ENCODE results near the gene OR11A1. TPM values are rescaled to one million over a fixed set of nuclear protein-coding genes. Genes with fewer than 3 reads are reported as not detected.

The OR11A1 gene
- total RNA-seq = not detected in 2 replicates

DNA sequence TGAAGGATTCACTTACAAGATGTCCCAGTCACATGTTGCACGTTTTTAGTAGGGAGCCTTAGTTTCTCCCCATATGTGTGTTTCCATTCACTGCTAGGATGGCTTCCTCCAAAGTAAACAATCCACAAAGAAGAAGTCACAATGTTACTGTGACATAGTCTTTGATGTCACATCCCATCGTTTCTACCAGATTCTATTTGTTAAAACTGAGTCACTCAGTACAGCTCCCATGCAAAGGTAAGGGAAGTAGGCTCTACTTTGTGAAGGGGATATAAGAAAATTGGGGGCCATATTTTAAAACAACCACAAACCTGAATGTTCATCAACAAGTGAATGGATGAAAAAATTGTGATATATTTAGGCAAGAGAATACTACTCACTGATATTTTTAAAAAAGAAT is at the start of gene OR11A1, which contains the start of gene OR2H1:
Gene OR11A1 (minus strand): TSS at position 101 of the 400 bp plus-strand sequence. CDS start 29,430 bp downstream, outside the sequence.
Gene OR2H1 (plus strand): TSS at position 185 of the 400 bp plus-strand sequence. CDS start 4,615 bp downstream, outside the sequence.

GRCh38 chr6:29487660-29488059 is 30.8 kb upstream of the OR11A1 start, which contains the start of gene MAS1L:
Gene MAS1L, minus strand, starts transcription at chr6:29487956. Its CDS starts 54 bp downstream, at chr6:29487902.

GRCh38 chr6:29439006-29439405 is 17.9 kb downstream of the OR11A1 start, which contains the start of gene OR10C1:
Gene OR10C1, plus strand, starts transcription at chr6:29439306. Its CDS starts 710 bp downstream, at chr6:29440016.

DNA sequence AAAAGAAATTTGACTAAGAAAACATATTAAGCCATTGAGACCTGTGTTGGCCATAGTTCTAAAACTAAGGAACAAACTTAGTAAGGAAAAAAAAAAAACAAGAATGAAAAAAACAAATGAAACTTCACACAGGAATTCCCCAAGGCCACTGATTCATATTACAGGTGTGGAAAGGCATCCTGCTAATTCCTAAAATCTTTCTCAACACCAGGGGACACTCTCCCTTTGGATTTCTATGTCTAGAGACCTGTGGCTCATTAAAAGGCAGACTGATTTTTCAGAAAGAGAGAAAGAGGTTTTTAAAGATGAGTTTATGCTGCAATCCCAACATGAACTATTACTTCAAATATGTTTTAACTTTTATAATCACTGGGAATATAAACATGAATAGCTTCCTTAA is 42.3 kb downstream of the OR11A1 start, which contains the start of gene OR12D1:
Gene OR12D1 (plus strand): TSS at position 341 of the 400 bp plus-strand sequence.

GRCh38 chr6:29395331-29395730 is 61.5 kb downstream of the OR11A1 start, which contains the start of gene OR12D2:
Gene OR12D2, plus strand, starts transcription at chr6:29395631. Its CDS starts 1,069 bp downstream, at chr6:29396700.

Other genes starting within 250 kb of the OR11A1 start
- not detected in 2 replicates for gene OR14J1, start 155.4 kb downstream of the OR11A1 start, total RNA-seq
- not detected in 2 replicates for gene OR5V1, start 88.2 kb downstream of the OR11A1 start, total RNA-seq
- not detected in 2 replicates for gene OR12D3, start 81.8 kb downstream of the OR11A1 start, total RNA-seq
- gene OR12D2, start 61.4 kb downstream of the OR11A1 start, total RNA-seq = not detected in 2 replicates
- not detected in 2 replicates for gene OR12D1, start 42.1 kb downstream of the OR11A1 start, total RNA-seq
- gene OR10C1, start 17.8 kb downstream of the OR11A1 start, total RNA-seq = not detected in 2 replicates
- gene OR2H1, start 84 bp upstream of the OR11A1 start, total RNA-seq = not detected in 2 replicates
- not detected in 2 replicates for gene MAS1L, start 30.9 kb upstream of the OR11A1 start, total RNA-seq
- gene UBD, start 102.7 kb upstream of the OR11A1 start, total RNA-seq = 1.2 and 4.9 TPM in 2 replicates
- not detected in 2 replicates for gene OR2H2, start 128.1 kb upstream of the OR11A1 start, total RNA-seq
- 8.5 and 13.6 TPM in 2 replicates for gene GABBR1, start 176.1 kb upstream of the OR11A1 start, total RNA-seq
- not detected in 2 replicates for gene MOG, start 200.0 kb upstream of the OR11A1 start, total RNA-seq
- gene ZFP57, start 224.1 kb upstream of the OR11A1 start, total RNA-seq = 0.99 TPM in 1 of 2 replicates, not detected in the other

Measured in endothelial cell of coronary artery (primary cell).